DMS153 treated with DMSO at 0.1 percent for 48 hours (cell line): ENCODE measurements around the gene RAB1B.
A peak's percentile ranks its signal among the peaks of the same experiment; 100 is the strongest.
"Not testable (repeated sequence)": the region's sequence is repeated elsewhere in the genome, so short reads cannot be mapped to it uniquely, and the experiment has no call there.

Experiments used
- DNase-seq: peaks from one replicate; lab custom pipeline; 2025; ENCODE audit not compliant: unreplicated experiment; lab: John Stamatoyannopoulos, UW

Gene RAB1B

GRCh38 chr11:66266378-66267038 lies 1.9 kb upstream of the RAB1B start:
- no peak for DNase-seq

GRCh38 chr11:66267039-66267378 lies 1.4 kb upstream of the RAB1B start:
- DNase-seq = no peak

- DNase-seq = peak; percentile 44
These were observed 828 bp upstream of the RAB1B start for GRCh38 chr11:66267379-66268243.

GRCh38 chr11:66268952-66269905 lies 790 bp downstream of the RAB1B start:
- no peak for DNase-seq

- no peak for DNase-seq
These were observed 3.4 kb downstream of the RAB1B start for GRCh38 chr11:66271816-66272215.

GRCh38 chr11:66272596-66272995 lies 4.2 kb downstream of the RAB1B start:
- DNase-seq = no peak

GRCh38 chr11:66274219-66274618 lies 5.8 kb downstream of the RAB1B start:
- no peak for DNase-seq

- DNase-seq = no peak
These were observed 7.0 kb downstream of the RAB1B start for GRCh38 chr11:66275396-66275795.

- no peak for DNase-seq
These were observed 7.7 kb downstream of the RAB1B start for GRCh38 chr11:66275984-66276612.

- DNase-seq = not testable (repeated sequence)
These were observed 8.2 kb downstream of the RAB1B start for GRCh38 chr11:66276619-66277018.

- not testable (repeated sequence) for DNase-seq
These were observed 8.6 kb downstream of the RAB1B start for GRCh38 chr11:66277064-66277463.

GRCh38 chr11:66277471-66278362 lies 9.3 kb downstream of the RAB1B start, which contains the start of gene CNIH2:
TSS of gene CNIH2 (plus strand) at chr11:66278175. CDS start at chr11:66278457, 282 bp downstream.
- DNase-seq = no peak

- DNase-seq = no peak
These were observed 10.1 kb downstream of the RAB1B start for GRCh38 chr11:66278363-66279091.

- no peak for DNase-seq
These were observed 10.8 kb downstream of the RAB1B start for GRCh38 chr11:66279092-66279734.

GRCh38 chr11:66280428-66280827 lies 12.0 kb downstream of the RAB1B start:
- no peak for DNase-seq

GRCh38 chr11:66281001-66281400 lies 12.6 kb downstream of the RAB1B start:
- DNase-seq = no peak

GRCh38 chr11:66281776-66282467 lies 13.5 kb downstream of the RAB1B start:
- DNase-seq = no peak
